HUDEP-2 (cell line): ENCODE data around the gene LMBR1.
"Not testable (repeated sequence)": the region's sequence is repeated elsewhere in the genome, so short reads cannot be mapped to it uniquely, and the experiment has no call there.

Experiments
- DNase-seq, 76 experiments: peaks; one replicate each; lab custom pipeline; 2025; ENCODE audit not compliant: unreplicated experiment in 76 of 76; lab: John Stamatoyannopoulos, UW

Gene LMBR1

DNA sequence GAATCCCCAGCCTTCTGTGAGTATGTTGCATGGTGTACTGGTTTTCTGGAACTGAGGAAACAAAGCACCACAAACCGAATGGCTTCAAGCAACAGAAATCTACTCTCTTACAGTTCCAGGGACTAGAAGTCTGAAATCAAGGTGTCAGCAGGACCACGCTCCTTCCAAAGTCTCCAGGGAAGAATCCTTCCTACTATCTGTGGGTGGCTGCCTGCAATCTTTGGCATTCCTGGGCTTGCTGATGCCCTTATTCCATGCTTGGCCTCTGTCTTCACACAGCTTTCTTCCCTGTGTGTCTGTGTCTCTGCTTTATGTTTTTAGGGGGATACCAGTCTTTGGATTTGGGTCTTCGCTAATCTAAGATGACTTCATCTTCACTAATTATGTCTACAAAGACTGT is 81.3 kb downstream of the LMBR1 start:
- no peak for DNase-seq

- DNase-seq = not testable (repeated sequence)
Observed at GRCh38 chr7:156803656-156804055, 89.3 kb downstream of the LMBR1 start.

DNA sequence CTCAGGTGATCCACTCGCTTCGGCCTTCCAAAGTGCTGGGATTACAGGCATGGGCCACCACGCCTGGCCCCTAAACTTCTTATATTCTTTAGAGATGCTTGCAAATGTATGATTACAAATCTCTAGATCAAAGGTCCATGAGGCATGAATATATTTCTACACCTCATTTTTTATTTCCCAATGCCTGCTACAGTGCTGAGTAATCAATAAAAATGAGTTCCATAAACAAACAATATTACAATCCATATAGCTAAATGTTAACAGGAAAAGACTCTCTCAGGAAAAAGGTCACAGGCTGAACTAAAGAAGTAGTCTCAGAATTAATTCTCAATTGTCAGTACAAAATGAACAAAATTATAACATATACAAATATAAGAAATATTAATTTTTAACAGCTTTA is 90.8 kb downstream of the LMBR1 start:
- no peak for DNase-seq

GRCh38 chr7:156795415-156795814 is 97.6 kb downstream of the LMBR1 start:
- no peak for DNase-seq

DNA sequence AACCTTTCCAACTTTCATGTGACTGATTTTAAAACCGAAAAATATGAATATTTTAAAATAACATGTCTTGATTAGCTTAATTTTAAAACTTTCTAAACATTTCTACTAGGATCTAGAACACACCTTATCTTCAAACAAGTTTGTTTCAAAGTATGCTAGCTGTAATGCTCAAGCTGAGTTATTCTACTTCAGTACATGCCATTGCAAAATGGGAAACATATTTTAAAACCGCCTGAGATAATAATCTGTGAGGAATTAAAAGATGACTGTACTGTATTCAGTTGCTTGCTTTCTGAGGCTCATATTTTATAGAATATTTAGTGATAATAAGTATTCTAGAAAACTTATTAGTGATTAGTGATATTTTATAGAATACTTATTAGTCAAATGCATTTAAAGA is 99.6 kb downstream of the LMBR1 start:
- no peak for DNase-seq

GRCh38 chr7:156792611-156793010 is 100.4 kb downstream of the LMBR1 start:
- DNase-seq = no peak

DNA sequence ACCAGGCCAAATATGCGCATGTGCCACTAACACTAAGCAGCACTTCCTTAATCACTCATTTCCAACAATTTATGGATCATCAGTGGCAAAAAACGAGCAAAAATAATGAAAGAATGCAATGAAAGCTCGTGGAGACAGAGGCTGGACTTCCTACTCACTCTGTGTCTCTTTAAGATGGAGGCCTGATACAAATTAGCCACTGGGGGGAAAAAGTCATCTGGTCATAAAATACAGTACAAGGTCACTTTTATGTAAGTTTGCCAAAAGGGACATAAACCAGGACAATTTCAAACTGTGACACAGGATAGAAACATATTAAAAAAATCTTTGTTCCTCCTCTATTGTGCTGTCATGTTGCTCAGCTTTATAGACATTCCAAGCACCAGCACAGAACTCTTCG is 101.7 kb downstream of the LMBR1 start:
- DNase-seq = no peak

DNA sequence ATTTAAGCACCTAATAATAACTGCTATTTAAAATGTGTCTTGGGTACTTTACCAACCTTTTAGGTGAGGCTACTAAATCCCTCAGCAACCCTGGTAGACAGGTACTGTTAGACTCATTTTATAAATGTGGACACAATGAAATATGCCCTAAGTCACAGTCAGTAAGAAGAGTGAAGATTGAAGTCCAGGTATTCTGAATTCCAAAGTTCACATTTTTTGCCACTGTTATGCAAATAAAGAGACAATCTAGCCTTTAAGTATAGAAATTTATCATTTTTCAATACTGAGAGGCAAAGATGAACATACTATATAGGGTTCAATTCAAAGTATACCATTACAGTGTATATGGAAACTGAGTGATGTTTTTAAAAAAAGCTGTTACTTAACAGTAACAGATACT is 102.7 kb downstream of the LMBR1 start:
- DNase-seq = no peak

GRCh38 chr7:156785998-156786543 is 106.9 kb downstream of the LMBR1 start:
- DNase-seq = no peak

DNA sequence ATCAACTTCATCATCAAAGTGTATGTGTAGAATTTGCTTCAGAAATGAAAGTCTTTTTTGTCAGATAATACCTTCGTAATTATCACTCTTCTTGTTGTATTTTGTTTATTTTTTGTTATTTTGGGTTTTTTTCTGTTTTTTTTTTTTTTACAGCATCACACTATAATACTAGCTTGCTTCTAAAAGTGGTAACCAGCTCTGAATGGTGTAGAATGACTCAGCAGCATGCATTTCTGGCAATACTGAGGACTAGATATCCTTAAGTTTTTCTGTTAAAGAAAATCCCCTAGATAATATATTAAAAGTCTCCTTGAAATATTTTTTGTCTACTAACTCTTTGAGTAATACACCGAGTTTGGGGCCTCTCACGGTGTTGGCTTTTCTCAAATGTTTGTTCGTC is 109.1 kb downstream of the LMBR1 start:
- no peak for DNase-seq

GRCh38 chr7:156781972-156782371 is 111.0 kb downstream of the LMBR1 start:
- no peak for DNase-seq

DNA sequence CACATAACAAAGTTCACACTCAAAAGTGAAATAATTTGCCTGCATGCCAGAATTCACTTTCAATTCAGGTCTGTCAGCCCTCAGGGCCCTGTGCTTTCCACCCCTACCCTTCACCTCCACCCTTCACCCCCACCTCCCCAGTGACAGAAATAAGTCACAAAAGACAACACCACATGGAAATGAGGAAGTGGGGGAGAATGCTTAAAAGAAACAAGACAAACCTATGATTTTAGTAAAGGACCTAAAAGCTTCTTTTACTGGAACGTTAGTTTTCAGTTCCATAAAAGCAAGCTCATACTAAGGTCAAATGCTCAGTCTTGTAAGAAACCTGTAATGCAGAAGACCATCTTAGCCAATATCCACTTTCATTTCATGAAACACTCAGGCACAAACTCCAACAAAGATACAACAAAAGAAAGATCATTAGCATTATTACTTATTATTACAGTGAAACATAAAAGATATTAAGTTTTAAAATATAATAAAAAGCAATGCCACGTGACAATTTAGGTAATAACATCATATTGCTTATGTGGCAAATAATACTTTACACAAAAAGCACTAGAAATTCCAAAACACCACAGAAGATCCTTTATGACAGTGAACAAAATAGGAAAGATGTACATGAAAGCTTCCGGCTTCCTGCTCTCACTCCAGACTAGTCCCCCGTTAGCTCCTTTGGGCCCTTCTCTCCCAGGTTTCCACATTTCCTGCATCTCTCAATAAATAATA is 112.1 kb downstream of the LMBR1 start:
- peak in 3 of 76 experiments; percentile 1 to 5 (median 2) for DNase-seq

- DNase-seq = no peak
Observed at GRCh38 chr7:156778668-156779067, 114.3 kb downstream of the LMBR1 start.

GRCh38 chr7:156778201-156778600 is 114.8 kb downstream of the LMBR1 start:
- DNase-seq = no peak

DNA sequence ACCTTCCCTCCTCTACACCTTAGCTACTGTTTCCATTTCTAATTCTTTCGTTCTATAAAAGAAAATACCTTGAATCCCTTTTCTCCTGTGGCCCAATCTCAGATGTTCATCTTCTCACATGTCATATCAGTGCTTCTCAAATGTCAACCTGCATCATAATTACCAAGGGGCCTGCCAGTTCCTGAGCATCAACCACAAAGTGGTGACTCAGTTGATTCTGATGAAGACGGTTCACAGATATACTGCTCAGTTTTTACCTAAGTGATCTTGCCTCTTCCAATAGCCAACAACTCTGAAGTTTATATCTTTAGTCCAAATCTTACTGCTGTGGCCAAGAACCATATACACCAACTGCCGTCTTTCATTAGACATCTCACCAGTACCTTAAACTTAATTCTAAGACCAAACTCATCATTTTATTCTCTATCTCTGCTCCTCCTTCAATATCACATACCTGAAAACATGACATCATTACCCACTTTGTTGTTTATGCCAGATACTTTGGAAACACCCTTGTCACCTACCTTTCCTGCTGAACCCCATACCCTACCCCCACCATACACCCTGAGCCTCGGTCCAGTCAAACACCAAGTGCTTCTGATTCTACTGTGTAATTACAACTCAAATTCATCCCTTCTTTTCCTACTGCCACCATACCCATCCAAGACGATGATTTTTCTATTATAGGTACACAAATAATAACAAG is 115.5 kb downstream of the LMBR1 start:
- DNase-seq = peak in 1 of 76 experiments; percentile 4

GRCh38 chr7:156776527-156776926 is 116.5 kb downstream of the LMBR1 start:
- DNase-seq = no peak

GRCh38 chr7:156773966-156774365 is 119.0 kb downstream of the LMBR1 start:
- DNase-seq = no peak

- peak in 14 of 76 experiments; percentile 2 to 45 (median 15) for DNase-seq
Observed at GRCh38 chr7:156772725-156773124, 120.3 kb downstream of the LMBR1 start.

DNA sequence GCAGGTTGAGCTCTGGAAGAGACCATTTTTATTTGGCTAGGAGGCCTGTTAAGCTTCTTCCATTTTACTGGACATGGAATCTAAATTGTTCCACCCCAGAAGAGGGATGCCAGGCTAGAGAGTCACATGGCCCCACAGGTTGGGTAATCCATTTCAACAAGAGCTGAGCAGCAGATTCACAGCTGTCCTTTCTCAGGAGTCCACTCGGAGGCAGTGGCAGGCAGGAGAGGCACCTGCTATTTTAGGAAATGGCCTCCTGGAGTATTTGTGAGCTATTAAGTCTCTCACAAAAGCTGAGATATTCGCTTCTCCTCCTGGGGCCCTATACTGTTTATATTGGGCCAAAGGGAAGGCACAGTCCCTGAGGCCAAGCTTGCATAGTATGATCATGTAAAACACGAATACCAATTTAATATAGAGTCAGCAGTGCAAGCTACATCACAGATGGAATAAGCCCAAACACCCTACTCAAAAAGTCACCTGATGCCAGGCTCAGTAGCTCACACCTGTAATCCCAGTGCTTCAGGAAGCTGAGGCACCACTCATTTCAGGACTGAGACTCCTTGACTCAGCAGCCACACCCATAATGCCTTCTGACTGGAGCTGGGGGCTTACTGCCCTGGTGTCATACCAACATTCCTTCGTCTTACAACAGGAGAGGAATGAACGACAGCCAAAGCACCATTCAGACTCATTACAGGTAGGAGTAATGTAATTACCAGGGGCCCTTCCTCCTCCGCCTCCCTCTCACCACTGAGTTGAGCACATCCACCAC is 124.1 kb downstream of the LMBR1 start:
- no peak for DNase-seq

- DNase-seq = no peak
Observed at GRCh38 chr7:156766666-156767065, 126.3 kb downstream of the LMBR1 start.
